KMS-11 (cell line): ENCODE results near the gene CCL4.
"Not testable (repeated sequence)": the region's sequence is repeated elsewhere in the genome, so short reads cannot be mapped to it uniquely, and the experiment has no call there.

ENCODE experiments used
- H2AFZ ChIP-seq: fragments of 200-600 bp; sonication (generic); 2 replicates; pipeline ENCODE4 v1.6.1; 2016; ENCODE audit warnings: antibody characterized with exemption, mixed run types, low read depth
- H3K27ac ChIP-seq: fragments of 200-600 bp; sonication (generic); 2 replicates; pipeline ENCODE4 v1.6.1; 2016; ENCODE audit warnings: mild to moderate bottlenecking, mixed run types
- H3K27me3 ChIP-seq: fragments of 200-600 bp; sonication (generic); 2 replicates; pipeline ENCODE4 v1.6.1; 2017; ENCODE audit warnings: mild to moderate bottlenecking, low read depth, mixed run types, moderate library complexity; ENCODE audit not compliant: insufficient read depth
- H3K36me3 ChIP-seq: fragments of 200-600 bp; sonication (generic); 2 replicates; pipeline ENCODE4 v1.6.1; 2017; ENCODE audit warnings: mild to moderate bottlenecking, mixed run types; ENCODE audit not compliant: insufficient read depth
- H3K4me1 ChIP-seq: fragments of 200-600 bp; sonication (generic); 2 replicates; pipeline ENCODE4 v1.6.1; 2016; ENCODE audit warnings: mild to moderate bottlenecking, low read depth, mixed run types; ENCODE audit not compliant: poor library complexity, severe bottlenecking
- H3K4me2 ChIP-seq: fragments of 200-600 bp; sonication (generic); 2 replicates; pipeline ENCODE4 v1.7.0; 2016; ENCODE audit warnings: mild to moderate bottlenecking, mixed run types
- H3K4me3 ChIP-seq: fragments of 200-600 bp; sonication (generic); IDR thresholded peaks from 2 replicates; pipeline ENCODE4 v1.6.1; 2017; ENCODE audit warnings: low read depth, low read length, mixed read lengths; ENCODE audit not compliant: insufficient read depth
- H3K79me2 ChIP-seq: fragments of 200-600 bp; sonication (generic); 2 replicates; pipeline ENCODE4 v1.6.1; 2016; ENCODE audit warnings: low read depth, mixed run types; ENCODE audit not compliant: insufficient read depth
- H3K9ac ChIP-seq: fragments of 200-600 bp; sonication (generic); 2 replicates; pipeline ENCODE4 v1.6.1; 2016; ENCODE audit warnings: mild to moderate bottlenecking, mixed run types
- H4K20me1 ChIP-seq: fragments of 200-600 bp; sonication (generic); 2 replicates; pipeline ENCODE4 v1.6.1; 2016; ENCODE audit warnings: mild to moderate bottlenecking, mixed run types; ENCODE audit not compliant: insufficient read depth
- CTCF ChIP-seq: fragments of 200-600 bp; sonication (generic); conservative IDR thresholded peaks from 2 replicates; pipeline ENCODE4 v1.6.1; 2017; ENCODE audit warnings: low read depth, mild to moderate bottlenecking, antibody characterized with exemption, low read length, moderate library complexity, mixed read lengths

Gene CCL4

GRCh38 chr17:36104701-36105181 lies 1.1 kb downstream of the CCL4 start:
- no peak for TF ChIP-seq CTCF
- no peak overlapping the region for H2AFZ ChIP-seq
- H3K27me3 ChIP-seq, result no peaks in the 10 kb centered on the region
- no peaks in the 10 kb centered on the region for H3K36me3 ChIP-seq
- no peak overlapping the region for H3K9ac ChIP-seq
- no peak overlapping the region for H3K27ac ChIP-seq
- H4K20me1 ChIP-seq, result no peaks in the 10 kb centered on the region
- no peak overlapping the region for H3K4me2 ChIP-seq
- no peaks in the 10 kb centered on the region for H3K79me2 ChIP-seq
- H3K4me1 ChIP-seq, result no peaks in the 10 kb centered on the region
- H3K4me3 ChIP-seq, result no peak overlapping the region

DNA sequence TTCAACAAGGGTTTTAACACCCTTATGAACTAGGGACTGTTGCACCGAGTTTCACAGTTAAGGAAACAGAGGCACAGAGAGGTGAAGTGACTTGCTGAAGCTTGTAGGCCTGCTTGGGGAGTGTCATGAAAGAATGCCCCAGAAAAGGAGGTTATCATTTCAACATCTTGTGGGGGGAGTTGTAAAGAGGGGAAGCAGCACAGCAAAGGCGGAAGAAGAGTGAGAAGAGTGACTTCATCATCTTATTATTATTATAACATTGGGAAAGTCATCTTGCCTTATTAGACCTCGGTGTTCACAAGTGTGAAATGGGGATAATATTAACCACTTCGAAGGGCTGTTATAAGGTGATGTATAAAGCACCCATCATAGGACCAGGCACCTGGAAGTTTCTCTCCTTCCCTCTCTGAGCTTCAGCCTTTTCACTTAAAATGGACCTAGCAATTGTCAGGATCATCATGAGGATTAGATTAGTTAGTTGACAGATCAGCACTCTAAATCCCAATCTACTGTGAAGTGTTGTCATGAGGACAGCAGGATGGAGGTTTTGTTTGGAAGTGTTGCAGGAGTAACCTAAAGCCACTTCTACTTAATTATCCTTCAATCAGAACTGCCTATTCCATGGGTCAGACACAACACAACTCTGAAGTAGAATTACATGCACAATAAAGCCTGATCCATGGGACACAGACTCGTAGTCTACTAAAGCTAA lies 2.3 kb downstream of the CCL4 start:
- Histone ChIP-seq H3K4me3 (no peak overlapping the region), H2AFZ (no peak overlapping the region), H3K27ac (no peak overlapping the region), H3K4me2 (no peak overlapping the region), H3K9ac (no peak overlapping the region), H4K20me1 (no peaks in the 10 kb centered on the region), H3K36me3 (no peaks in the 10 kb centered on the region), H3K27me3 (no peaks in the 10 kb centered on the region), H3K4me1 (no peaks in the 10 kb centered on the region), H3K79me2 (no peaks in the 10 kb centered on the region)
- no peak for TF ChIP-seq CTCF

DNA sequence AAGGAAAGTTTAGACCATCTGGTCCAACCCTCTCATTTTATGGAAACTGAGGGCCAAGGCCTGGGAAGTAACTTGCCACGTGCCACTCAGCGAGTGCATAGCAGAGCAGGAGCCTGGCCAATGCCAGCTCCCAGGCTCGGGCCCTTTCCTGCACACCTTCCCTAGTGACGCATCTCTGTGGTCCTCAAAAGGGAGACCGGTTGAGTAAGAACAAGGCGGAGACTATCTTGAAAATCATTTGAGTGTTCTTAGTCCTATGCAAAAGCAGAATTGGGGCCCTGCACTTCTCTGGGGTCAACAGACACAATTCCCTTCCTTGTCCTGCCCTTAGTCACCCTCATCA lies 2.8 kb downstream of the CCL4 start:
- no peak overlapping the region for H3K27ac ChIP-seq
- H3K79me2 ChIP-seq, result no peaks in the 10 kb centered on the region
- no peak overlapping the region for H3K4me3 ChIP-seq
- H3K36me3 ChIP-seq, result no peaks in the 10 kb centered on the region
- H3K4me2 ChIP-seq, result no peak overlapping the region
- no peak overlapping the region for H3K9ac ChIP-seq
- H3K27me3 ChIP-seq, result no peaks in the 10 kb centered on the region
- H2AFZ ChIP-seq, result no peak overlapping the region
- no peaks in the 10 kb centered on the region for H4K20me1 ChIP-seq
- no peak for TF ChIP-seq CTCF
- H3K4me1 ChIP-seq, result no peaks in the 10 kb centered on the region

DNA sequence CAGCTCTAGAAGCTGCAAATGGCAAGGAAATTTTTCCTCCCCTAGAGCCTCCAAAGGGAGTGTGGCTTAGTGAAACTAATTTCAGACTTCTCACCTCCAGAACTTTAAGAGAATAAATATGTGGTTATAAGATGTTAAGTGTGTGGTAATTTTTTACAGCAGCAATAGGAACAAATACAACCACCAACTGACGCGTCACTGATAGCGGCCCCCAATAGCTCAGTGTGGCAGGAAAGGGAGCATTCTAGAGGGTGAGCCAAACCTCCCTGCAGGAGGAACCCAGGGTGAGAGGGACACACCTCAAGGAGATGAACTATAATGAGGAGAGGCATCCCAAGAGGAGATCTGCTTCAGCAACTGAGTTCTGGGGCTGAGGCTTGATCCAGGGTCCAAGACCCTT lies 4.0 kb downstream of the CCL4 start:
- Histone ChIP-seq H2AFZ (no peak overlapping the region), H3K4me2 (no peak overlapping the region), H3K4me3 (no peak overlapping the region), H3K27me3 (no peaks in the 10 kb centered on the region), H3K4me1 (no peaks in the 10 kb centered on the region), H4K20me1 (no peaks in the 10 kb centered on the region), H3K36me3 (no peaks in the 10 kb centered on the region), H3K79me2 (no peaks in the 10 kb centered on the region), H3K9ac (no peak overlapping the region), H3K27ac (no peak overlapping the region)
- TF ChIP-seq CTCF, result no peak

GRCh38 chr17:36108265-36108664 lies 4.6 kb downstream of the CCL4 start:
- not testable (repeated sequence) for H4K20me1 ChIP-seq, H3K27ac ChIP-seq, H3K9ac ChIP-seq, H2AFZ ChIP-seq, H3K36me3 ChIP-seq, H3K27me3 ChIP-seq, H3K4me3 ChIP-seq, H3K4me1 ChIP-seq, H3K79me2 ChIP-seq, H3K4me2 ChIP-seq
